Heart left ventricle (tissue), 16 donors: Measurements from ENCODE around the gene CAGE1. TPM values are rescaled to one million over a fixed set of nuclear protein-coding genes. Genes with fewer than 3 reads are reported as not detected.
A peak's percentile ranks its signal among the peaks of the same experiment; 100 is the strongest.

Experiments used
- ATAC-seq, 4 donors: fragments of 200-7000 bp; cut with Tn5 transposase; one replicate each; pipeline ENCODE4 v1.9.1; 2020 to 2022; ENCODE audit warnings: moderate library complexity in 4 of 4, mild to moderate bottlenecking in 3 of 4, moderate number of reproducible peaks in 1 of 4
- DNase-seq, 5 donors: peaks; one replicate each; pipeline ENCODE4 v3.0.0-alpha.2; 2020
- H3K27ac ChIP-seq, 12 donors: fragments of 200-600 bp; sonication (generic) in 4 of 12; one replicate each; pipeline versions ENCODE4 v1.5.0 to v1.8.0; 2016 to 2022; ENCODE audit warnings: mild to moderate bottlenecking in 2 of 12
- H3K27me3 ChIP-seq, 9 donors: fragments of 200-600 bp; sonication (generic) in 2 of 9; one replicate each; pipeline versions ENCODE4 v1.5.1 to v1.8.0; 2016 to 2022; ENCODE audit warnings: mild to moderate bottlenecking in 3 of 9
- H3K36me3 ChIP-seq, 9 donors: fragments of 200-600 bp; sonication (generic) in 2 of 9; one replicate each; pipeline versions ENCODE4 v1.5.0 to v1.8.0; 2018 to 2022; ENCODE audit warnings: mild to moderate bottlenecking in 2 of 9
- H3K4me1 ChIP-seq, 12 donors: fragments of 200-600 bp; sonication (generic) in 4 of 12; one replicate each; pipeline versions ENCODE4 v1.5.0 to v1.8.0; 2016 to 2022; ENCODE audit warnings: mild to moderate bottlenecking in 3 of 12
- H3K4me3 ChIP-seq, 12 donors: fragments of 200-600 bp; sonication (generic) in 4 of 12; one replicate each; pipeline versions ENCODE4 v1.5.0 to v1.8.0; 2017 to 2022; ENCODE audit warnings: mild to moderate bottlenecking in 9 of 12, moderate library complexity in 4 of 12
- H3K9me3 ChIP-seq, 12 donors: fragments of 200-600 bp; sonication (generic) in 4 of 12; one replicate each; pipeline versions ENCODE4 v1.5.0 to v1.8.0; 2016 to 2022; ENCODE audit warnings: mild to moderate bottlenecking in 1 of 12
- POLR2A ChIP-seq, 2 donors: fragments of 450-650 bp; IDR thresholded peaks; one replicate each; pipeline ENCODE4 v1.6.1; 2017; ENCODE audit warnings: antibody characterized with exemption in 2 of 2, mild to moderate bottlenecking in 2 of 2, moderate library complexity in 2 of 2
- WGBS, 4 donors: extraction: QIAGEN DNeasy Blood & Tissue Kit in 2 of 4; methylation state at CpG; one replicate each; pipeline versions ENCODE4 v1.1.5 to v1.1.7; 2013 to 2018; 5-methylcytosine and 5-hydroxymethylcytosine counted together
- intact Hi-C, 10 donors: fragments of 100-400 bp; cut with DNase I; formaldehyde crosslinking; loops; one replicate each; pipeline versions ENCODE4 v1.11.1 to v1.14.2; 2022
- polyA plus RNA-seq, 2 donors: library from polyadenylated mRNA; stranded (reverse); fragments of 200-250 nt; gene quantifications; one replicate each; pipeline ENCODE4 v1.2.3, GENCODE V29; 2013
- total RNA-seq, 9 donors: library from RNA; depleted of rRNA in 2 of 9; stranded (reverse); fragments of >200 nt in 2 of 9; fragmentation: NEBNext Ultra II Directional in 3 of 9; extraction: Animal tissue kit (Norgen Biotek cat#: 25700) in 3 of 9; gene quantifications; one replicate each; pipeline versions ENCODE4 v1.1.0 to v1.2.4, GENCODE V29; 2016 to 2023
- TF ChIP-seq, protein P1 (sequence below), 12 donors: fragments of 200-600 bp; sonication (generic) in 4 of 12; IDR thresholded peaks; one replicate each; pipeline versions ENCODE4 v1.5.0 to v1.8.0; 2018 to 2022; ENCODE audit warnings: antibody characterized with exemption in 12 of 12, mild to moderate bottlenecking in 5 of 12
- donor health status: ischemic (EF 13 %, LVEDD 7.1; RV severe dilation, severe dysfunction).
- donor health status: healthy with polysubstance abuse.
- donor health status: DM: no; HTN: yes; CAD: no.
- donor health status: DM: no; HTN: no; CAD: no.
- donor health status: ischemic (EF 25% LVEDD 6.9; RV normal size, moderate dysfunction).
- donor health status: ischemic (EF 25% LVEDD 5.7; RV mildly dilated, moderate dysfunction).
- donor health status: healthy.
- donor health status: DM: yes; HTN: yes; CAD: no.
- donor health status: ischemic (EF 35%, LVEDD 5.7; RV mildly dilated, moderate dysfunction).
- donor health status: nonischemic (EF 11% LVEDD 7.7; RV severe dilation, severe dysfunction).
- donor health status: DM: yes; HTN: yes; CAD: no.
- donor health status: PGD.
- donor health status: ischemic (EF 29% LVEDD 5.4; RV normal size, mild dysfunction).
- donor health status: nonischemic (EF 23%, LVEDD 6.1; RV moderate dilation, normal function).

The CAGE1 gene
- total and polyA plus RNA-seq, 11 donors, result 0.54 TPM; not detected in 10

DNA sequence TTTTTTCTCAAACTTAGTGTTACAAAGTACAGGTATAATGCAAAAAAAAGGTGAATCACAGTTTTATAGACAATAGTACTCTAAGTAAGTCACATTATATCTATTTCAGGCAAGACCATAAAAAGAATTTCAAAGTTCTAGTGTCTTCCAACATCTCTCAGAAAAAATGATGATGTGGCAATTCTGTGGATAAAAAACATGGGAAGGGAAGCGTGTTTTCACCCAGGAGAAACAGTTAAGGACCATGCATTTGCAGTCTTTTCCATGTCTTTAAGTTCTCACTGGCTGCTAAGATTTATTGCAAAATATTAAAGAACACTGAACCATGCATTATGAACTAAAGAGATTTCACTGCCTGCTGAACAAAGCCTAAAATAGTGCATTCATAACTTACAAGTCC is 78.4 kb downstream of the CAGE1 start:
- H3K4me3 ChIP-seq, result peak overlapping the region in 3 of 12 donors; percentile 88 to 100 (median 98)
- TF ChIP-seq POLR2A (IDR thresholded peaks at IDR 0.05), result no peak
- TF ChIP-seq, protein P1, sequence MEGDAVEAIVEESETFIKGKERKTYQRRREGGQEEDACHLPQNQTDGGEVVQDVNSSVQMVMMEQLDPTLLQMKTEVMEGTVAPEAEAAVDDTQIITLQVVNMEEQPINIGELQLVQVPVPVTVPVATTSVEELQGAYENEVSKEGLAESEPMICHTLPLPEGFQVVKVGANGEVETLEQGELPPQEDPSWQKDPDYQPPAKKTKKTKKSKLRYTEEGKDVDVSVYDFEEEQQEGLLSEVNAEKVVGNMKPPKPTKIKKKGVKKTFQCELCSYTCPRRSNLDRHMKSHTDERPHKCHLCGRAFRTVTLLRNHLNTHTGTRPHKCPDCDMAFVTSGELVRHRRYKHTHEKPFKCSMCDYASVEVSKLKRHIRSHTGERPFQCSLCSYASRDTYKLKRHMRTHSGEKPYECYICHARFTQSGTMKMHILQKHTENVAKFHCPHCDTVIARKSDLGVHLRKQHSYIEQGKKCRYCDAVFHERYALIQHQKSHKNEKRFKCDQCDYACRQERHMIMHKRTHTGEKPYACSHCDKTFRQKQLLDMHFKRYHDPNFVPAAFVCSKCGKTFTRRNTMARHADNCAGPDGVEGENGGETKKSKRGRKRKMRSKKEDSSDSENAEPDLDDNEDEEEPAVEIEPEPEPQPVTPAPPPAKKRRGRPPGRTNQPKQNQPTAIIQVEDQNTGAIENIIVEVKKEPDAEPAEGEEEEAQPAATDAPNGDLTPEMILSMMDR (IDR thresholded peaks at IDR 0.05), result no peak
- H3K9me3 ChIP-seq, result no peaks in the 10 kb centered on the region
- no peaks in the 10 kb centered on the region for H3K27me3 ChIP-seq
- peaks cover 0 to 39% (median 35%) of the 10 kb centered on the region in 9 donors for H3K36me3 ChIP-seq
- DNase-seq, result no peak
- 71 to 78% (median 74%) methylated on average over 1 of the region's 1 CpG for WGBS, 4 donors
- intact Hi-C loops, result loop anchor here in 5 of 10 donors (5.0 to 10.0 kb wide), 3 partner anchors 74 to 304 kb away; partner anchors contain the start of genes CAGE1 (in 3 of the 5) and RIOK1 (in 3 of the 5)
- H3K27ac ChIP-seq, result no peak overlapping the region
- no peak for ATAC-seq
- peaks cover 0 to 66% (median 21%) of the 10 kb centered on the region in 12 donors for H3K4me1 ChIP-seq

DNA sequence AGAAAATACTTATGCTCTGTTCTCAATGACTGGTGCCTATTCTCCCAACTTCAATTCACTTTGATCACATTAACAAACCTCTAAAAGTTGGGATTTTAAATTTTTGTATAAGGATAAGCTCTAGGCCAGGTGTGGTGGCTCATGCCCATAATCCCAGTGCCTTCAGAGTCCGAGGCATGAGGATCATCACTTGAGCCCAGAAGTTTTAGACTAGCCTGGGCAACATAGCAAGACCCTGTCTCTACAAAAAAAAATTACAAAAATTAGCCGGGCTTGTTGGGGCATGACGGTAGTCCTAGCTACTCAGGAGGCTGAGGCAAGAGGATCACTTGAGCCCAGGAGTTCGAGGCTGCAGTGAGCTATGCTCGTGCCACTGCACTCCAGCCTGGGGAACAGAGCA is 80.5 kb downstream of the CAGE1 start:
- intact Hi-C loops, result no loop called here
- Histone ChIP-seq H3K27me3 (no peaks in the 10 kb centered on the region), H3K36me3 (peaks cover 0 to 60% (median 56%) of the 10 kb centered on the region in 9 donors), H3K9me3 (no peaks in the 10 kb centered on the region), H3K27ac (no peak overlapping the region), H3K4me1 (peaks cover 0 to 72% (median 22%) of the 10 kb centered on the region in 12 donors), H3K4me3 (no peak overlapping the region)
- ATAC-seq, result no peak
- no peak for TF ChIP-seq POLR2A (IDR thresholded peaks at IDR 0.05)
- TF ChIP-seq, protein P1 (IDR thresholded peaks at IDR 0.05), result no peak
- 60 to 87% (median 76%) methylated on average over 5 of the region's 5 CpGs for WGBS, 4 donors
- no peak for DNase-seq

DNA sequence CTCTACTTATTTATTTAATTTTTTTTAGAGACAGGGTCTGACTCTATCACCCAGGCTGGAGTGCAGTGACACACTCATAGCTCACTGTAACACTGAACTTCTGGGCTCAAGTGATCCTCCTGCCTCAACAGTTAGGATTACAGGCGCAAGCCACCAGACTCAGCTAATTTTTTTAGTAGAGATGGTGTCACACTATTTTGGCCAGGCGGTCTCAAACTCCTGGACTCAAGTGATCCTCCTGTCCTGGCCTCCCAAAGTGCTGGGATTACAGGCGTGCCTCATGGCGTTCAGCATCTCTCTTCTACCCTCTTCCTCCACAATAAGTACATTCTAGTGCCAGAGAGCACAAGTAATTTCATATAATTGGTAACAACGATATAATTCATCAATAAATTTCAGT is 82.0 kb downstream of the CAGE1 start:
- H3K4me3 ChIP-seq, result no peak overlapping the region
- no peaks in the 10 kb centered on the region for H3K27me3 ChIP-seq
- no peak for DNase-seq
- peaks cover 0 to 76% (median 72%) of the 10 kb centered on the region in 9 donors for H3K36me3 ChIP-seq
- no peak for ATAC-seq
- intact Hi-C loops, result no loop called here
- H3K4me1 ChIP-seq, result peaks cover 0 to 63% (median 22%) of the 10 kb centered on the region in 12 donors
- WGBS, 4 donors, result 93 to 99% (median 96%) methylated on average over 5 of the region's 5 CpGs
- no peak overlapping the region for H3K27ac ChIP-seq
- TF ChIP-seq, protein P1 (IDR thresholded peaks at IDR 0.05), result no peak
- TF ChIP-seq POLR2A (IDR thresholded peaks at IDR 0.05), result no peak
- H3K9me3 ChIP-seq, result no peaks in the 10 kb centered on the region

DNA sequence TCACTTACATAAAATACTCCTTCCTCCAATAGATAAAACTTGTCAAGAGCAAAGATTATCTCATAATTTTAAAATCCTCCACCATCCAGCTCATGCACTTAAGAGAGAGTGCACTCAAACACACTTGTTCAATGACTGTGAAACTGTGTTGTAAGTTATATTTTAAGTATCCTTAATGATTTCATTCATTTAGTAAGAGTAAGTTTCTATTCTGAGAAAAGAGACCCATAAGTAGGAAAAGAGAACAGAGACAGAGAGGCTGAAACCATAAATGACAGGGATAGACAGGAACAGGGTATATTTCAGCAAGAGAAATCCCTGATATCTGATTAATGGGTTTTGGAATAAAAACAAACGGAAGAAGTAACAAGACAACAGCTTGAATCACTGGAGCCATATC is 84.7 kb downstream of the CAGE1 start:
- Histone ChIP-seq H3K9me3 (no peaks in the 10 kb centered on the region), H3K27ac (no peak overlapping the region), H3K36me3 (peaks cover 0 to 100% (median 98%) of the 10 kb centered on the region in 9 donors), H3K4me1 (peaks cover 0 to 40% (median 4%) of the 10 kb centered on the region in 12 donors), H3K4me3 (no peak overlapping the region), H3K27me3 (no peaks in the 10 kb centered on the region)
- no peak for TF ChIP-seq POLR2A (IDR thresholded peaks at IDR 0.05)
- TF ChIP-seq, protein P1 (IDR thresholded peaks at IDR 0.05), result no peak
- DNase-seq (no peak), ATAC-seq (no peak)
- 70 to 92% (median 82%) methylated on average over 1 of the region's 1 CpG for WGBS, 4 donors
- intact Hi-C loops, result no loop called here
